ENCODE results near the gene ZNF574.

- no peak for TF ChIP-seq EZH2 (IDR thresholded peaks at IDR 0.05; ENCODE audit: low read length)
- no peak for TF ChIP-seq CTCF (optimal IDR thresholded peaks at IDR 0.05 in 1 of 3, IDR thresholded peaks at IDR 0.05 in 1 of 3, conservative IDR thresholded peaks at IDR 0.05 in 1 of 3; ENCODE audit: extremely low read depth in 1 of 3, insufficient read depth in 2 of 3, low read length in 3 of 3)
These were observed 53.7 kb downstream of the ZNF574 start for GRCh38 chr19:42129399-42130253.

Data from keratinocyte (primary cell).